Retinal pigment epithelial cell (primary cell): ENCODE measurements around the gene PYGO1.
"Not testable (repeated sequence)": the region's sequence is repeated elsewhere in the genome, so short reads cannot be mapped to it uniquely, and the experiment has no call there.

Source experiments
- DNase-seq: peaks from one replicate; pipeline ENCODE4 v3.0.0-alpha.2; 2010; ENCODE audit warnings: low read depth
- H3K4me3 ChIP-seq: 2 replicates; pipeline ENCODE4 v1.5.1; 2011; ENCODE audit warnings: mild to moderate bottlenecking, low read length, control low read depth, moderate library complexity
- TF ChIP-seq, protein P1 (sequence below): conservative IDR thresholded peaks from 2 replicates; pipeline ENCODE4 v1.5.1; 2011; ENCODE audit warnings: low read depth, low read length, control low read depth, inconsistent platforms

PYGO1 gene

DNA sequence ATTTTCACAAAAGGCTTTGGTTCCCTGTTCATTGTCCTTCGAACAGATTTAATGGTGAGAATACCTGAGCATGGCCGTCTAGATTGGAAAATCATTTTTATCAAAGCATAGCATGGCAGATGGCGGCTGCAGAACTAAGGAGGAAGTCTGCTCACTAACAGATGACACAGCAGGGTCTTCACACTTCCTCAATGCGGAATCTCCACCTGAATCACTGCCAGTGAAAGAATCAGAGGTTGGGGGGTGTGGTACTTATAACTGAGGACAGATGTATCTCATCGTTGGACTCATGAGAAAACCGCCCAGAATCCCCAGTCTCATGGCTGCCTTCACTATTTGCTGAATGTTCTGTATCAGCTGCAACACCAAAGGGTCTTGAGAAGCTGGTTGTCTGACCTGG, 31.6 kb upstream of the PYGO1 start:
- DNase-seq = no peak
- no peak overlapping the region for H3K4me3 ChIP-seq
- TF ChIP-seq, protein P1, sequence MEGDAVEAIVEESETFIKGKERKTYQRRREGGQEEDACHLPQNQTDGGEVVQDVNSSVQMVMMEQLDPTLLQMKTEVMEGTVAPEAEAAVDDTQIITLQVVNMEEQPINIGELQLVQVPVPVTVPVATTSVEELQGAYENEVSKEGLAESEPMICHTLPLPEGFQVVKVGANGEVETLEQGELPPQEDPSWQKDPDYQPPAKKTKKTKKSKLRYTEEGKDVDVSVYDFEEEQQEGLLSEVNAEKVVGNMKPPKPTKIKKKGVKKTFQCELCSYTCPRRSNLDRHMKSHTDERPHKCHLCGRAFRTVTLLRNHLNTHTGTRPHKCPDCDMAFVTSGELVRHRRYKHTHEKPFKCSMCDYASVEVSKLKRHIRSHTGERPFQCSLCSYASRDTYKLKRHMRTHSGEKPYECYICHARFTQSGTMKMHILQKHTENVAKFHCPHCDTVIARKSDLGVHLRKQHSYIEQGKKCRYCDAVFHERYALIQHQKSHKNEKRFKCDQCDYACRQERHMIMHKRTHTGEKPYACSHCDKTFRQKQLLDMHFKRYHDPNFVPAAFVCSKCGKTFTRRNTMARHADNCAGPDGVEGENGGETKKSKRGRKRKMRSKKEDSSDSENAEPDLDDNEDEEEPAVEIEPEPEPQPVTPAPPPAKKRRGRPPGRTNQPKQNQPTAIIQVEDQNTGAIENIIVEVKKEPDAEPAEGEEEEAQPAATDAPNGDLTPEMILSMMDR = no peak

DNA sequence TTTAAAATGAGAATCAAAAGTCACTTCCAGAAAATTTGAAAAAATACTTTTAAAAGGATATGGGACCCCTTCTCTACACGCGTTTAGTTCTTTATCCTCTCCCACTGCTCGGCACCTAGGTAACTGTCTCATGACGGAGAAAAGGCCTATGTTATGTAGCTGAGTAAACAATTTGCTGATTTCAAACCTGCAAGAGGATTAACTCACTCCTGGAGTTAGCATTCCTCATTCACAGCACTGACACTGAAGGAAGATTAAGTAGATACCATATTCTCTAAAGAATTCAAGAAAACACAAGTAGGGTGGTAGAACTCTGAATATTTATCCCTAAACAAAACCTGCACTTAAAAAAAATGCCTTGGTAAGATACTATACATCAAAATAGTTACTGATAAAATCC, 30.2 kb upstream of the PYGO1 start:
- TF ChIP-seq, protein P1 = no peak
- peak; percentile 51 for DNase-seq
- H3K4me3 ChIP-seq = no peak overlapping the region

DNA sequence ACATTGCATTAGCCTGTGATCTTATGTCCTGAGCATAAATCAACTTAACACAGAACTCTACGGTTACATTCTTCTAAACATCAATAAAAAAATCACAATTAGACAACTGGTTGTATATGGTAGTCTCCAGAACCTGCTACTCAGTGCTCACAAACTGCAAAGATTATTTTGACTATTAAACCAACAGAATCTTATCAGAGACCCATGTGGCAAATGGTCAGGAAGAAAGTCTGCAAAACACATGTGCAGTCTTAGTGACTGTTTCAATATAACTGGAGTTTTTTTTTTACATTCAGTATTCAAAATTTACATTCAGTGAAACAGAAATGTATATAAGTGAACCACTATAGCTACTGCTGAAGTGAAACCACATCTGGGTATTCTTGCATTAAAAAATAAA, 27.3 kb upstream of the PYGO1 start:
- no peak overlapping the region for H3K4me3 ChIP-seq
- DNase-seq = no peak
- TF ChIP-seq, protein P1 = no peak

DNA sequence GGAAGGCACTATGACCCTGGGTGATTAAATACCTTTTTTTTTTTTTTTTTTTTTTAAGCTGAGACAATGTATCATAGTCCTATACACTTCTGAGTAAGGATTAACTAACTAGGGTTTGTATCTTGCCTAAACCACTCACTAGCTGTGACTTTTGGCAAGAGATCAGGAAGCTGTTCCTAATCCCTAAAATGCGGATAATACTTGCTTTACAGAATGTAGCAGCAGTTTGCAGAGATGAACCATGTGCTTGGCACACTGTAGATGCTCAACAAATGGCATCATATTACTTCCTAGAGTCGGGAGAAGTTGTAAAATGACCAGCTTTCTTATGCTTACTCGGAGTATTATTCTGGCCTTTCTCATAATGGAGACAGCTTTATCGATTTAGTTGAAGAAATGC, 25.6 kb upstream of the PYGO1 start:
- peak; percentile 51 for DNase-seq
- no peak overlapping the region for H3K4me3 ChIP-seq
- TF ChIP-seq, protein P1 = no peak

DNA sequence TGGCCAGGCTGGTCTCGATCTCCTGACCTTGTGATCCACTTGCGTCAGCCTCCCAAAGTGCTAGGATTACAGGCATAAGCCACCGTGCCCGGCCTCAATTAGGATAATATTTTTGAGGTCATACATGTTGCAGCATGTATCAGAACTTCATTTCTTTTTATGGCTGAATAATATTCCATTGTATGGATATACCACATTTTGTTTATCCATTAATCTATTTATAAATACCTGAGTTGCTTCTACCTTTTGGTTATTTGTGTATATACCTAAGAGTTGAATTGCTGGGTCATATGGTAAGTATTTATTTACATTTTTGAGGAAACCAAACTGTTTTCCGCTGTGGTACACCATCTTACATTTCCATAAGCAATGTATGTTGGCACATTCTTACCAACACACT, 18.1 kb upstream of the PYGO1 start:
- DNase-seq = no peak
- TF ChIP-seq, protein P1 = no peak

DNA sequence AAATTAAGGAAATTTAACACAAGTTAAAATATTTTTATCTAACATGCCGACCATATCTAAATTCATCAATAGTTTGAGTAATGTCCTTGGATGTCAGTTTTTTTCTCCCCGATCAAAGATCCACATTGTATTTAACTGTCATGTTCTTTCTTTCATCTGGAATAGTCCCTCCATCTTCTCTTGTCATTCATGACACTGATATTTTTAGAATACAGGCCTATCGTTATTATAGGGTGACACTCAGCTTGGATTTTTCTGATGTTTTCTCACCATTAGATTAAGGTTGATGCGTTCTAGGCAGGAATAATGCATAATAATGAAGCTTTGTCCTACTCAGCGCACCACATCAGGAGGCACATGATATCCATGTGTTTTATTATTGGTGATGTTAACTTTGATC, 13.2 kb upstream of the PYGO1 start:
- DNase-seq = no peak
- TF ChIP-seq, protein P1 = no peak
- H3K4me3 ChIP-seq = no peak overlapping the region

More for the DNA sequence above, 18.1 kb upstream of the PYGO1 start:
- no peak overlapping the region for H3K4me3 ChIP-seq

DNA sequence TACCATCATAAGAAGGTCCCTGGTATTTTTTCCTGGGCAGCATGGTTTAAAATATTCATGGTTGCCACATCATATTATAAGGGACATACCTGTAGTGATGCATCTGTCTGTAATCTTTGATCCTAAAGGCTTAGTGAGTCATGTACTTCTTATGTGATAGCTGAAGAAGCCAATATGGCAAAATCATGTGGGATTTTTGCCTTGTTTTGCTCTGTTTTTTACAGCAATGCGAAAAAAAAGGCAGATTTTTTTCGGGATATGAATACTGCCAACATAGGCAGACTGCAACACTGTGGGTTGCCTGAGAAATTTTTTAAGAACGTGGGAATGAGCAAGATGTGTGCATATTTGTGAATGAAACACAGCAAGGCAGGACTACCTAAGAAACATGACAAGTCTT, 11.3 kb upstream of the PYGO1 start:
- H3K4me3 ChIP-seq = no peak overlapping the region
- no peak for DNase-seq
- TF ChIP-seq, protein P1 = no peak

DNA sequence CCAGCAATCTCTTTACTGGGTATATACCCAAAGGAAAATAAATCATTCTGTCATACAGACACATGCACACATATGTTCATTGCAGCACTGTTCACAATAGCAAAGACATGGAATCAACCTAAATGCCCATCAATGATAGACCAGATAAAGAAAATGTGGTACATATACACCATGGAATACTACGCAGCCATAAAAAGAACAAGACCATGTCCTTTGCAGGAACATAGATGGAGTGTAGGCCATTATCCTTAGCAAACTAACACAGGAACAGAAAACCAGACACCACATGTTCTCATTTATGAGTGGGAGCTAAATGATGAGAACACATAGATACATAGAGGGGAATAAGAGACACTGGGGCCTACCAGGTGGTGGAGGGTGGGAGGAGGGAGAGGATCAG, 4.9 kb upstream of the PYGO1 start:
- H3K4me3 ChIP-seq, DNase-seq: not testable (repeated sequence)
